AG09319 (cell line): ENCODE data around the gene RPS2.

Experiments used
- DNase-seq: peaks from one replicate; pipeline ENCODE4 v3.0.0-alpha.2; 2010; ENCODE audit warnings: low read depth; ENCODE audit errors: extremely low read depth
- TF ChIP-seq, protein P1 (sequence below): IDR thresholded peaks from 2 replicates; pipeline ENCODE4 v1.5.1; 2011; ENCODE audit warnings: low read depth, mild to moderate bottlenecking, inconsistent platforms, low read length, moderate library complexity

The RPS2 gene

DNA sequence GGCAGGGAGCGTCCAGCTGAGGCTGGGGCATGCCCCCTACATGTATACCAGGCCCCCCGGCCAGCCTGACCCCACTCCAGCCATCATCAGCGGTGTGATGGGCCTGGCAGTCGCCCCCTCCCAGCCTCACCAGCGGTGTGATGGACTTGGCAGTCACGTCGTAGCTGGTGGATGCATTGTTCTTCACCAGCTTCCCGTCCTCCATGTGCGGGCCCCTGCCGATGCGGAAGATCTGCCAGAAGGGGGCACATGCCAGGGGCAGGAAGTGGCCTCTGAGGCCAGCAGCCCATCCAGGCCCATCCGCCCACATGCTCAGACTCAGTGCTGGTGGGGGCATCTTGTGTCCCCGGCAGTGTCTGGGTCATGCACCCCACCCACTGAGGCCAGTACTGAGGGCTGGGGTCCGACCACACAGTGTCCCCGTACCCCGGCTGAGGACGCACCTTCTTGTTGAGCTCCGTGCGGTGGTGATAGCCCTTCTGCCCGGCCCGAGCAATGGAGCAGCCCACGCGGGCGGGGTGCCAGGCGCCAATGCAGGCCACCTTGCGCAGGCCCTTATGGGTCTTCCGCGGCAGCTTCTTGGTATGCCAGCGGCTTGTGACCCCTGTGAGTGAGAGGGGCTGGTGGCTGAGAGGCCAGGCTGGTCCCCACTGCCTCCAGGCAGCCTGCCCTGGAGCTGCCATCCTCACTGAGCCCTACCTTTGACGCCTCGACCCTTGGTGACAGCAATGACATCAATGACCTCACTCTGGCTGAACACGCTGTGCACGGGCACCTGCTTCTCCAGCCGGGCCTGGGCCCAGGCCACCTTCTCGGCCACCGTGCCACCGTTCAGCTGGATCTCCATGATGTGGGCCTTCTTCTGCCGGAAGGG lies 17.9 kb downstream of the RPS2 start:
- TF ChIP-seq, protein P1, sequence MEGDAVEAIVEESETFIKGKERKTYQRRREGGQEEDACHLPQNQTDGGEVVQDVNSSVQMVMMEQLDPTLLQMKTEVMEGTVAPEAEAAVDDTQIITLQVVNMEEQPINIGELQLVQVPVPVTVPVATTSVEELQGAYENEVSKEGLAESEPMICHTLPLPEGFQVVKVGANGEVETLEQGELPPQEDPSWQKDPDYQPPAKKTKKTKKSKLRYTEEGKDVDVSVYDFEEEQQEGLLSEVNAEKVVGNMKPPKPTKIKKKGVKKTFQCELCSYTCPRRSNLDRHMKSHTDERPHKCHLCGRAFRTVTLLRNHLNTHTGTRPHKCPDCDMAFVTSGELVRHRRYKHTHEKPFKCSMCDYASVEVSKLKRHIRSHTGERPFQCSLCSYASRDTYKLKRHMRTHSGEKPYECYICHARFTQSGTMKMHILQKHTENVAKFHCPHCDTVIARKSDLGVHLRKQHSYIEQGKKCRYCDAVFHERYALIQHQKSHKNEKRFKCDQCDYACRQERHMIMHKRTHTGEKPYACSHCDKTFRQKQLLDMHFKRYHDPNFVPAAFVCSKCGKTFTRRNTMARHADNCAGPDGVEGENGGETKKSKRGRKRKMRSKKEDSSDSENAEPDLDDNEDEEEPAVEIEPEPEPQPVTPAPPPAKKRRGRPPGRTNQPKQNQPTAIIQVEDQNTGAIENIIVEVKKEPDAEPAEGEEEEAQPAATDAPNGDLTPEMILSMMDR, result no peak
- DNase-seq, result no peak

GRCh38 chr16:1945559-1946391 lies 18.9 kb downstream of the RPS2 start:
- no peak for DNase-seq
- TF ChIP-seq, protein P1, result no peak

GRCh38 chr16:1944612-1945199 lies 19.9 kb downstream of the RPS2 start:
- TF ChIP-seq, protein P1, result no peak
- no peak for DNase-seq

DNA sequence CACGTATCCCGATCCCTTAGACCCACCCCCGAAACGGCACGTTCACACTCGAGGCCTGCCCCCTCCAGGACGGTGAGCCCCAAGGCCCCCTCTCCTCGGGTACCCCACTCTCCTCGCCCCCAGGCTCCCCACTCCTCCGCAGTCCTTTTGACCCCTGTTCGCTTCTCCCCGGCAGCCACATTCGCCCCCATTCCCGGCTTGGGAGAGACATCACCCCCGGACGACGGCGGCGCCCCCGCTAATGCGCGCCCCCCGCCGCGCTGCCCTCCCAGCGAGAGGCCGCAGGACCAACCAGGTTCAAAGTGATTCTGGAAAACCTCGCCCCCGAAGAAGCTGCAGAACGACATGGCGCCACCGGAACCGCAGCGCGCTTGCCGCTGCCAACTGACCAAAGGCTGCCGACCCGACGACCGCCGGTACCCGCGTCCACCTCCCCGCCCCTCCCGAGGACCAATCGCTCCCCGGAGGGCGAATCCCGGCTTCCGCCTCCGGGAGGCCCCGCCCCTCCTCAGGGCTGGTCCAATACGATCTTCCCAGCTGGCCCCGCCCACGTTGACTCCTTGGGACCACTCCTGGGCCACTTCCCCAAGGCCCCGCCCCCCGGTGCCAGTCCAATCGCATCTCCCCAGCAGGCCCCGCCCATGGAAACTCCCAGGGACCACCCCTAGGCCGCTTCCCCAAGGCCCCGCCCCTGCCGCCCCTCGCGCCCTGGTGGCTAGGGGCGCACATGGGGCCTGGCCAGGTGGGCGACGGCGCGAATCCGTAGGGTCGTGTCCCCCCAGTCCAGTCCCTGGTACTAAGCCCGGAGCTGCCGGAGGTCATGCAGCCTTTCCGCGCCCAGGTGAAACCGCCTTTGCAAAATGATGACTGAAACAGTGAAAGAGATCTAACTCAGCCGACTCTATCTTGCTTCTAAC lies 21.6 kb downstream of the RPS2 start, which contains the start of gene MSRB1:
MSRB1 (minus strand) TSS at position 390 of the 917 bp plus-strand sequence; CDS start at position 347, 43 bp downstream.
- DNase-seq, result peak; percentile 95
- TF ChIP-seq, protein P1, result no peak

DNA sequence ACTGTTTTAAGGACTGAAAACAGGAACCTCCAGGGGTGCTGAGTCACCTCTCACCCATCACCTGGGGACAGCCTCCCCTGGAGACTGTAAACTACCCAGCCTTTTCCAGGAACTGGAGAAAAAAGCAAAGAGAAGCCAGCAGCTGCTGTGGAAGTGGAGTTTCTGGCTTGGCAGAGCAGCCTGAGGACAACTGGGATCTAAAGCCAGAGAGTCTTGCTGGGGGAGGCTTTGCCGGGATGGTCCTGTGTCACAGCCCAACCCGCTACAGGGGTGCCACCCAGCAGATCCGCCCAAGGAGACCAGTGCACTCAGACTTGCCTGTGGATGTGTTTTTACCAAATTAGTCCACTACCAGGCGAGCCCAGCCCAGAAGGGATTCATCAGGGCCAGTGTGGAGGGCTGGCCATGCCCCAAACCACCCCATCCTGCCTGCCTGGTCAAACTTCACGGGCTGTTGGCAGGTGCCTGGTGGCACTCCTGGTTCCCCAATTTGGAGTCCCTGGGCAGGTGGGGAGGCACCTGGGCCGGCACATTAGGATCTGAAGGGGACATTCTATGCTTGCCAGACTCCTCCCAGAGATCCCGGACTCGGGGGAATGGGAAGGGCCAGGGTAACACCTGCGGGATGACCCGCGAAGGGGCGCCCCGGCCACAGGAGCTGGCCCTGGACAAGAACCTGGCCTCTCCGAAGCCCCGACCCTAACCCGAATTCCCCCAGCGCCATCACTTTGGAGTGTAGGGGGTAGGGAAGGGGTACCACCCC lies 22.4 kb downstream of the RPS2 start:
- TF ChIP-seq, protein P1, result no peak
- DNase-seq, result no peak
